ENCODE data around the gene USP36. TPM values are rescaled to one million over a fixed set of nuclear protein-coding genes. Genes with fewer than 3 reads are reported as not detected.

Gene USP36
- total RNA-seq, 4 donors from 2014 or later = 26.6 to 44.0 (median 34.6) TPM

DNA sequence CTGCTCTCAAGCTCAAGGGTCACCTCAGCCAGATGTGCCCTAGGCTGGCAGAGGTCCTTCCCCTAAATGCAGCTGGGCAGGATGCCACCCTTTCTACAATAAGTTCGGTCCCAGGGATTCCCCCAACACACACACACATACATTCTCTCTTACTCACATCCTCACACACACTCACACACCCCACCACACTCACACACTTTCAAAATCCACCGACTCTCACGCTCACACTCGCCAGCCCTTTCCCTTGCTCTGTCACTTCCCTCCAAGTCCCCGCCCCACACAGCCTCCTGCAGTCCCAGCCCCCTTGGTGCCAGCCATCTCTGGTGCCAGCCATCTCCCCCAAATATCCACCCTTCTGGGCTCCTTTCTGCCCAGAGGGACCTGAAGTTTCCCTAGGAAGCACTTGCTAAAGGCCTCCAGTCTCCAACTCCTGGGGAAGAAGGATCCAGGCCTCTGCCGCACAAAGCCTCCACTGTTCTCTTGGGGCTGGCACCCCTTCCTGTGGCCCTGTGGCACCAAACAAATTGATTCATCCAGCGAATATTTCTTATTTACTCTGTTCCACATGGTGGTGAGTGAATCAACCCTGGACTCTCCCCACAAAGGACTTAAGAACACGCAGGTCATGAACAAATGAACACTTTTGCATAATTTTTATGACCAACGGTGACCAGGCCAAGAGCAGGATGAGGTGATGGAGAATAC lies 3.8 kb upstream of the USP36 start:
- Histone ChIP-seq H3K4me1 (peaks cover 0 to 13% (median 4%) of the 10 kb centered on the region in 3 donors), H3K27ac (peak overlapping the region in 2 of 4 donors; percentile 27 to 45), H3K36me3 (no peaks in the 10 kb centered on the region), H3K4me3 (no peak overlapping the region), H3K9me3 (no peaks in the 10 kb centered on the region), H3K27me3 (no peaks in the 10 kb centered on the region)
- TF ChIP-seq EP300 (IDR thresholded peaks at IDR 0.05) = no peak
- TF ChIP-seq POLR2A (IDR thresholded peaks at IDR 0.05) = no peak
- TF ChIP-seq, protein P1, sequence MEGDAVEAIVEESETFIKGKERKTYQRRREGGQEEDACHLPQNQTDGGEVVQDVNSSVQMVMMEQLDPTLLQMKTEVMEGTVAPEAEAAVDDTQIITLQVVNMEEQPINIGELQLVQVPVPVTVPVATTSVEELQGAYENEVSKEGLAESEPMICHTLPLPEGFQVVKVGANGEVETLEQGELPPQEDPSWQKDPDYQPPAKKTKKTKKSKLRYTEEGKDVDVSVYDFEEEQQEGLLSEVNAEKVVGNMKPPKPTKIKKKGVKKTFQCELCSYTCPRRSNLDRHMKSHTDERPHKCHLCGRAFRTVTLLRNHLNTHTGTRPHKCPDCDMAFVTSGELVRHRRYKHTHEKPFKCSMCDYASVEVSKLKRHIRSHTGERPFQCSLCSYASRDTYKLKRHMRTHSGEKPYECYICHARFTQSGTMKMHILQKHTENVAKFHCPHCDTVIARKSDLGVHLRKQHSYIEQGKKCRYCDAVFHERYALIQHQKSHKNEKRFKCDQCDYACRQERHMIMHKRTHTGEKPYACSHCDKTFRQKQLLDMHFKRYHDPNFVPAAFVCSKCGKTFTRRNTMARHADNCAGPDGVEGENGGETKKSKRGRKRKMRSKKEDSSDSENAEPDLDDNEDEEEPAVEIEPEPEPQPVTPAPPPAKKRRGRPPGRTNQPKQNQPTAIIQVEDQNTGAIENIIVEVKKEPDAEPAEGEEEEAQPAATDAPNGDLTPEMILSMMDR (IDR thresholded peaks at IDR 0.05) = no peak
- no peak for TF ChIP-seq POLR2AphosphoS5 (IDR thresholded peaks at IDR 0.05)
- no peak for ATAC-seq
- WGBS, 2 donors (ENCODE audit: low coverage in 1 of 2) = 58 to 63% methylated on average over 7 of the region's 9 CpGs

DNA sequence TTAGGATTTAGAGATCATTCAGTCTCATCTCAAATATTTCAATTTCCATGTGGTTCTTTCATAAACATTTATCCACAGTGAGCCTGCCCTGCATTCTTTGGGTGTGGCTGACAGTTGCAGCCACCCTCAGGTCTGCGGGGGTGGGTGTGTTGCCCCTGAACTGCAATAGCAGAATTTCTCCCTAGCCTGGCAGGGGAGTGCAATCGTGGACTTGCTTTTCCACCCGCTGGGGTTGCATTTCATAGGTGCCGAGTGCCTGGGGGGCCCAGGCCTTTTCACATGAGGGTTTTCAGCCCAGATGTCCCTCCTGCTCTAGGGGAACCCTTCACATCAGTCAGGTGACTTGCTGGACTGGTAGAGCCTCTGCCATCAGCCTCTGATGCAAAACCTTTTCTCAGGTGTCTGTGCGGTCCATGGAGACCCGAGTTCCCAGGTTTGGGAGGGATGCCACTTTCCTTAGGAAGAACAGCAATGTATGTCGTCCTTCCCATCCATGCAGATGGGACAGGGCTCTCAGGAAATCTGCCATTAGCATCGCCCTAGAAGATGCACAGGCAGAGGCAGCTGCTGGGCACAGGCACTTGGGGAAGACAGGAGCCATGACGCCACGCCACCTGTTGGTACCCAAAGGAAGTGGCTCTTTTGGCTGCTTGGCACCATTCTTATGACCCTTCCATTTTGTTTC lies 2.4 kb upstream of the USP36 start:
- Histone ChIP-seq H3K27me3 (no peaks in the 10 kb centered on the region), H3K27ac (no peak overlapping the region), H3K4me1 (peaks cover 0 to 28% (median 14%) of the 10 kb centered on the region in 3 donors), H3K36me3 (peaks cover 0 to 5% of the 10 kb centered on the region in 2 donors), H3K9me3 (no peaks in the 10 kb centered on the region), H3K4me3 (no peak overlapping the region)
- no peak for ATAC-seq
- WGBS, 2 donors (ENCODE audit: low coverage in 1 of 2) = 40 to 41% methylated on average over 1 to 3 of the region's 10 CpGs
- no peak for TF ChIP-seq POLR2A (IDR thresholded peaks at IDR 0.05)
- TF ChIP-seq POLR2AphosphoS5 (IDR thresholded peaks at IDR 0.05) = no peak
- TF ChIP-seq, protein P1 (IDR thresholded peaks at IDR 0.05) = peak in 2 of 4 experiments; percentile 19 to 47
- TF ChIP-seq EP300 (IDR thresholded peaks at IDR 0.05) = no peak

DNA sequence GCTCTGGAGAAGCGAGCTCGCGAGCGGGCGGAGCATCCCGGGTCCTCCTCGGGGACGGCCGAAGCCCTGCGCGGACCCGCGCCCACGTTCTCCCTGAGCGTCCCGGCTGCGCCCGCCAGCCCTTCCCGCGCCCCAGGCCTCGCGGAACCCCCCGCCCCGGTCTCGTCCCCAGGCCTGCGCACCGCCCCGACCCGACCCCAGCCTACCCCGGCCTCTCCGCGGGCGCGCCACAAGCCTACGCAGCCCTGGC lies 159 bp downstream of the USP36 start:
- Histone ChIP-seq H3K27ac (peak overlapping the region; percentile 91 to 97 (median 96)), H3K9me3 (no peaks in the 10 kb centered on the region), H3K4me1 (peaks cover 0 to 41% (median 14%) of the 10 kb centered on the region in 3 donors), H3K36me3 (peaks cover 0 to 31% of the 10 kb centered on the region in 2 donors), H3K27me3 (no peaks in the 10 kb centered on the region), H3K4me3 (peak overlapping the region; percentile 70 to 97)
- TF ChIP-seq POLR2AphosphoS5 (IDR thresholded peaks at IDR 0.05) (no peak), POLR2A (IDR thresholded peaks at IDR 0.05) (peak; percentile 82 to 89)
- WGBS, 2 donors (ENCODE audit: low coverage in 1 of 2) = no CpG with 5 or more reads among the region's 35 CpGs
- ATAC-seq = peak; percentile 47

DNA sequence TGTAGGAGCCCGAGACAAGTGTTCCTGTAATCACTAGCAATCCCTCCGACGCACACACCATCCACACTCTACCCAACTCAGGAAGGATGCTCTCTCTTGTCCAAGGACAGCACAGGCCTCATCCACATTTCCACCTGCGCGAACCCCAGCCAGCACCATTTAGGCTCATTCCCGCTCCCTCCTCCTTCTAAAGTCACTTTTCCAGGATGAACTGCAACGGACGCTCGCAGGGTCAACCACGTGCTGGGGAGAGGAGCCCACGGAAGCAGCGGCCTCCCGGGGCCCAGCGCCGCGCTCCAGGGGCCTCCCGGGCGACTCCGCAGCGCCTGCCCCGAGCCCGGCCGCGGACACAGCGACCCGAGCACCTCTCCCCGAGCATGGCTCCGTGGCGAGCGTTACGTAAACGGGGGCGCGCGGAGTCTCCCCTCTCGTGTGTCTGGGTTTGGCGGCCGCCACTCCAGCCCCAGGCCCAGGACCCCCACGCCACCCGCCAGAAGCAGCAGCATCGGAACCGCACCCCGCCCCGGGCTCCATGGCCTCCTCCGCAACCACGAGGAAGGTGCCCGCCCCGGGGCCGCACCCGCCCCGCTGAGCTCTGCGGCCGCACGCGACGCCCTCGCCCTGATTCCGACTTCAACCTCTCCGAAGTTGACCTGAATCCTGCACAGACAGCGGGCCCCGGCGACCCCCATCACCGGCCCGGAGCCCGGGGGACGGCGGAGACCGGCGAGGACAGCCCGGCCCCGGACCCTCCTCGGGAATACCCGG lies 668 bp downstream of the USP36 start:
- peak; percentile 22 for ATAC-seq
- H3K4me3 ChIP-seq = peak overlapping the region; percentile 70 to 97
- no peaks in the 10 kb centered on the region for H3K27me3 ChIP-seq
- peaks cover 0 to 36% of the 10 kb centered on the region in 2 donors for H3K36me3 ChIP-seq
- H3K27ac ChIP-seq = peak overlapping the region; percentile 91 to 97 (median 96)
- peak; percentile 48 for TF ChIP-seq POLR2AphosphoS5 (IDR thresholded peaks at IDR 0.05)
- TF ChIP-seq, protein P1 (IDR thresholded peaks at IDR 0.05) = peak in 1 of 4 experiments; percentile 1
- TF ChIP-seq EP300 (IDR thresholded peaks at IDR 0.05) = no peak
- peaks cover 0 to 41% (median 14%) of the 10 kb centered on the region in 3 donors for H3K4me1 ChIP-seq
- WGBS, 2 donors (ENCODE audit: low coverage in 1 of 2) = 0 to 3% methylated on average over 5 of the region's 73 CpGs
- H3K9me3 ChIP-seq = no peaks in the 10 kb centered on the region

DNA sequence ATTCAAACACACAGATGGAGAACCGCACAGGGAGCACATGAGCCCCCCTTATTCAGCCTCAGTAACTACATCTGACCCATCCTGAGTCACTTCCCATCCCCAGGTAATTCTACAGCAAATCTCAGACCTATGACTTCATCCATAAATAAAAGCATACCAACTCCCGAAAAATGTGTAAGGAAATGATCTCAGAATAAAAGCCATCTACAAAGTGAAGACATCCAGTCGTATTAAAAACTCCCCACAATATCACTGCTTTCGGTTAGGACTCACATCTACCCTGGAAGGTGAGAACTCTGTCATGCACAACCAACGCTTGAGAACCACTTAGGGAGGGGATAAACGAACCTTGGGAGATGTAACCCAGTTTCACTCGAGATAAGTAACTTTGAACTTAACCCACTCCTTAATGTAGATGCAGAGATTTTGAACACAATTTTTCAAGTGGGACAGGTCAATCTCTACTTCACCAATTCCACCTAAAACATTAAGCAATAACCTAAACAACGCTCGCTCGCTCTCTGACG lies 1.3 kb downstream of the USP36 start:
- 13 to 14% methylated on average over 11 of the region's 11 CpGs for WGBS, 2 donors (ENCODE audit: low coverage in 1 of 2)
- no peaks in the 10 kb centered on the region for H3K9me3 ChIP-seq
- peak overlapping the region; percentile 70 to 97 for H3K4me3 ChIP-seq
- peaks cover 0 to 41% (median 14%) of the 10 kb centered on the region in 3 donors for H3K4me1 ChIP-seq
- peaks cover 0 to 42% of the 10 kb centered on the region in 2 donors for H3K36me3 ChIP-seq
- peak overlapping the region; percentile 91 to 97 (median 96) for H3K27ac ChIP-seq
- no peak for ATAC-seq
- TF ChIP-seq POLR2A (IDR thresholded peaks at IDR 0.05) = no peak
- no peak for TF ChIP-seq EP300 (IDR thresholded peaks at IDR 0.05)
- TF ChIP-seq, protein P1 (IDR thresholded peaks at IDR 0.05) = no peak
- TF ChIP-seq POLR2AphosphoS5 (IDR thresholded peaks at IDR 0.05) = no peak
- no peaks in the 10 kb centered on the region for H3K27me3 ChIP-seq
